ENCODE measurements around the gene ORMDL1. TPM values are rescaled to one million over a fixed set of nuclear protein-coding genes. Genes with fewer than 3 reads are reported as not detected.

ORMDL1 gene
- polyA plus RNA-seq, 3 donors = 76.4 to 204 (median 93.2) TPM

DNA sequence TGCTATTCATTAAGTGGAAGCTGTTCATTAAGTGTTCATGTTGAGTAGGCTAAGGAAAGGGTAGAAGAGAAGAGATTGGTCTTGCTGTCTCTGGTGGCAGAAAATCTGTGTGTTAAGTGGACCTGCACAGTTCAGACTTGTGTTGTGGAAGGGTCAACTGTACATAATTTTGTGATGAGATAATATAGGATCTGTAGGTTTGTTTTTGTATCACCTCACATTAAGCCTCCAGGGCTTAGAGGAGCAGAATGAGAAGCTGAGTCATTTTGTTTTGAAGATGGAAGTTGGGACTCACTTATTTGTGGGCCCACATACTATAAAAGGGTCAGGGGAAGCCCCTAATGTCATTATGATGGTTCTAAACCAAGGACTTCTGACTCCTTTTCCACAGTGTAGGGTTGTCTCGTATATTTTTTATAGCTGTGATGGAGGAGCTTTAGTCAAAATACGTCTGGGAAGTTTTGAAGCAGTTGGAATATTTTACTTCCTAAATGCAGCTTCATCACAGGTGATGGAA lies 18.3 kb upstream of the ORMDL1 start:
- no peaks in the 10 kb centered on the region for H3K79me2 ChIP-seq (ENCODE audit: insufficient read depth, low read length)
- WGBS (ENCODE audit: insufficient coverage) = no CpG with 5 or more reads among the region's 2 CpGs
- H3K4me3 ChIP-seq (replicated peaks in 1 of 3; ENCODE audit: low read depth in 2 of 3, low read length in 3 of 3) = no peak overlapping the region
- no peaks in the 10 kb centered on the region for H3K4me1 ChIP-seq (ENCODE audit: control insufficient read depth in 1 of 2, insufficient read depth in 2 of 2, low read length in 2 of 2)
- H3K36me3 Mint-ChIP-seq = peaks cover 20 to 28% of the 10 kb centered on the region in 2 donors
- no peak overlapping the region for H3K27ac ChIP-seq (ENCODE audit: low read depth in 1 of 2, low read length in 2 of 2)
- H3K4me1 Mint-ChIP-seq = peaks cover 7% of the 10 kb centered on the region
- no peaks in the 10 kb centered on the region for H3K27me3 ChIP-seq (ENCODE audit: control insufficient read depth in 2 of 2, insufficient read depth in 2 of 2, low read length in 2 of 2)
- H3K4me3 Mint-ChIP-seq = no peak overlapping the region
- H3K4me2 ChIP-seq (replicated peaks; ENCODE audit: extremely low read depth, low read length, poor library complexity, severe bottlenecking) = no peak overlapping the region
- no peaks in the 10 kb centered on the region for H3K27me3 Mint-ChIP-seq (ENCODE audit: low read depth in 3 of 3)
- H3K9me3 ChIP-seq (replicated peaks in 1 of 2; ENCODE audit: control insufficient read depth in 1 of 2, insufficient read depth in 1 of 2, low read length in 2 of 2) = no peaks in the 10 kb centered on the region
- no peaks in the 10 kb centered on the region for H4K20me1 ChIP-seq (ENCODE audit: insufficient read depth, low read length)
- H3K27ac Mint-ChIP-seq = no peak overlapping the region
- no peak for DNase-seq
- TF ChIP-seq, protein P1, sequence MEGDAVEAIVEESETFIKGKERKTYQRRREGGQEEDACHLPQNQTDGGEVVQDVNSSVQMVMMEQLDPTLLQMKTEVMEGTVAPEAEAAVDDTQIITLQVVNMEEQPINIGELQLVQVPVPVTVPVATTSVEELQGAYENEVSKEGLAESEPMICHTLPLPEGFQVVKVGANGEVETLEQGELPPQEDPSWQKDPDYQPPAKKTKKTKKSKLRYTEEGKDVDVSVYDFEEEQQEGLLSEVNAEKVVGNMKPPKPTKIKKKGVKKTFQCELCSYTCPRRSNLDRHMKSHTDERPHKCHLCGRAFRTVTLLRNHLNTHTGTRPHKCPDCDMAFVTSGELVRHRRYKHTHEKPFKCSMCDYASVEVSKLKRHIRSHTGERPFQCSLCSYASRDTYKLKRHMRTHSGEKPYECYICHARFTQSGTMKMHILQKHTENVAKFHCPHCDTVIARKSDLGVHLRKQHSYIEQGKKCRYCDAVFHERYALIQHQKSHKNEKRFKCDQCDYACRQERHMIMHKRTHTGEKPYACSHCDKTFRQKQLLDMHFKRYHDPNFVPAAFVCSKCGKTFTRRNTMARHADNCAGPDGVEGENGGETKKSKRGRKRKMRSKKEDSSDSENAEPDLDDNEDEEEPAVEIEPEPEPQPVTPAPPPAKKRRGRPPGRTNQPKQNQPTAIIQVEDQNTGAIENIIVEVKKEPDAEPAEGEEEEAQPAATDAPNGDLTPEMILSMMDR (IDR thresholded peaks at IDR 0.05) = no peak
- H3K9ac ChIP-seq (ENCODE audit: insufficient read depth, low read length, poor library complexity, severe bottlenecking) = no peak overlapping the region
- intact Hi-C loops (cut with micrococcal nuclease) = no loop called here
- no peak overlapping the region for H2AFZ ChIP-seq (ENCODE audit: insufficient read depth, low read depth, low read length, poor library complexity, severe bottlenecking)
- peaks cover 22 to 45% of the 10 kb centered on the region in 2 donors for H3K36me3 ChIP-seq (replicated peaks in 1 of 2; ENCODE audit: control insufficient read depth in 1 of 2, insufficient read depth in 2 of 2, low read length in 2 of 2)
- H3K9me3 Mint-ChIP-seq = peaks cover 0 to 2% (median 0%) of the 10 kb centered on the region in 7 donors

DNA sequence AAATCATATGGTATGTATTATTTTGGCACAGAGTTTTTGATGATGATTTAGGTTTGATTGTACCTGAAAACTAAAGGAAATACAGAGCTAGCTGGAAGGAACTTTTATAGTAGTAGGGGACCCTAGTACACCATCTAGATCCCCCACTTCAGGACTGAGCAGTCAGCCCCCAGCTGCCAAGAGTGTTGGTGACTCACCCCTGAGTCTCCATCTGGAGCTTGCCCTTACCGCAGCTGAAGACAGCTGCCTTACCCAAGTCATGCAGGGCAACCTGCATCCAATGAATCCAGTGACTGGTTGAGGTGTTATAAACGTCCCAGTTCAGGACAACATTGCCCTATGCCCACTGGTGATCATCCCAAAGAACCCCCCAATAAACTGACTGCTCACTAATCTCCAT lies 15.4 kb upstream of the ORMDL1 start:
- DNase-seq = no peak
- no peak overlapping the region for H3K27ac ChIP-seq (ENCODE audit: low read depth in 1 of 2, low read length in 2 of 2)
- Mint-ChIP-seq H3K4me3 (no peak overlapping the region), H3K27me3 (ENCODE audit: low read depth in 3 of 3) (no peaks in the 10 kb centered on the region), H3K27ac (peak overlapping the region in 2 of 7 donors; percentile 8 to 35), H3K36me3 (peaks cover 25 to 27% of the 10 kb centered on the region in 2 donors), H3K9me3 (peaks cover 0 to 2% (median 0%) of the 10 kb centered on the region in 7 donors), H3K4me1 (peaks cover 7% of the 10 kb centered on the region)
- no peaks in the 10 kb centered on the region for H3K79me2 ChIP-seq (ENCODE audit: insufficient read depth, low read length)
- H4K20me1 ChIP-seq (ENCODE audit: insufficient read depth, low read length) = no peaks in the 10 kb centered on the region
- H3K27me3 ChIP-seq (ENCODE audit: control insufficient read depth in 2 of 2, insufficient read depth in 2 of 2, low read length in 2 of 2) = no peaks in the 10 kb centered on the region
- intact Hi-C loops (cut with micrococcal nuclease) = no loop called here
- H3K4me2 ChIP-seq (replicated peaks; ENCODE audit: extremely low read depth, low read length, poor library complexity, severe bottlenecking) = no peak overlapping the region
- no peaks in the 10 kb centered on the region for H3K9me3 ChIP-seq (replicated peaks in 1 of 2; ENCODE audit: control insufficient read depth in 1 of 2, insufficient read depth in 1 of 2, low read length in 2 of 2)
- no peak overlapping the region for H3K9ac ChIP-seq (ENCODE audit: insufficient read depth, low read length, poor library complexity, severe bottlenecking)
- no peak overlapping the region for H2AFZ ChIP-seq (ENCODE audit: insufficient read depth, low read depth, low read length, poor library complexity, severe bottlenecking)
- WGBS (ENCODE audit: insufficient coverage) = 100% methylated on average over 1 of the region's 2 CpGs
- H3K4me3 ChIP-seq (replicated peaks in 1 of 3; ENCODE audit: low read depth in 2 of 3, low read length in 3 of 3) = no peak overlapping the region
- no peaks in the 10 kb centered on the region for H3K4me1 ChIP-seq (ENCODE audit: control insufficient read depth in 1 of 2, insufficient read depth in 2 of 2, low read length in 2 of 2)
- peaks cover 28 to 59% of the 10 kb centered on the region in 2 donors for H3K36me3 ChIP-seq (replicated peaks in 1 of 2; ENCODE audit: control insufficient read depth in 1 of 2, insufficient read depth in 2 of 2, low read length in 2 of 2)
- TF ChIP-seq, protein P1 (IDR thresholded peaks at IDR 0.05) = no peak
